ENCODE measurements around the gene ASPA. TPM values are rescaled to one million over a fixed set of nuclear protein-coding genes. Genes with fewer than 3 reads are reported as not detected.

ASPA gene
- polyA plus RNA-seq, 1 of the 3 experiments (the other 2 are of a cell fraction) = not detected

DNA sequence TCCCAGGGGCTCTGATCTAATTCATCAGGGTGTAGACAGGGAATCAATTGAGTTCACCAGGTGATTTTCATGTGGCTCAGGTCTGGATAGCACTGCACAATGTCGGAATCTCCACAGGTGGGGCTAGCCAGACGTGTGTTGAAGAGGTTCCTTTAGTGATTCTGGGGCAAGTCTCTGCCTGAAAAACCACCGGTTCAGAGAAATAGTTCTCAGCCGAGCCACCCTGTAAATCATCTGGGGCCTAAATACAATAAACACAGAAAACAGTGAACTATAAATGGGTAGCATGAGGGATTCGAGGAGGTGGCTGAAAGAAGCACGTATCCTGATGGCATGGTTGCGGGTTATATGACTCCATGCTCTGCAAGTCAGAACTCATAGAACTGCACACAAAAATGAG lies 21.3 kb downstream of the ASPA start:
- TF ChIP-seq POLR2AphosphoS5 (IDR thresholded peaks at IDR 0.05; ENCODE audit: low read depth, low read length) (no peak), SMC3 (IDR thresholded peaks at IDR 0.05; ENCODE audit: low read depth, low read length) (no peak), USF1 (IDR thresholded peaks at IDR 0.05; ENCODE audit: borderline replicate concordance, low read depth) (no peak), RFX5 (IDR thresholded peaks at IDR 0.05; ENCODE audit: low read length) (no peak), RCOR1 (IDR thresholded peaks at IDR 0.05; ENCODE audit: low read length) (no peak), FOXM1 (IDR thresholded peaks at IDR 0.05; ENCODE audit: low read depth) (no peak), GATA2 (CRISPR knock-in tag; IDR thresholded peaks at IDR 0.05) (no peak), CHD2 (IDR thresholded peaks at IDR 0.05; ENCODE audit: low read length, partially characterized antibody) (no peak), USF2 (IDR thresholded peaks at IDR 0.05; ENCODE audit: borderline replicate concordance, low read depth, low read length) (no peak), MAX (IDR thresholded peaks at IDR 0.05; ENCODE audit: low read depth) (no peak)
- TF ChIP-seq, protein P1, sequence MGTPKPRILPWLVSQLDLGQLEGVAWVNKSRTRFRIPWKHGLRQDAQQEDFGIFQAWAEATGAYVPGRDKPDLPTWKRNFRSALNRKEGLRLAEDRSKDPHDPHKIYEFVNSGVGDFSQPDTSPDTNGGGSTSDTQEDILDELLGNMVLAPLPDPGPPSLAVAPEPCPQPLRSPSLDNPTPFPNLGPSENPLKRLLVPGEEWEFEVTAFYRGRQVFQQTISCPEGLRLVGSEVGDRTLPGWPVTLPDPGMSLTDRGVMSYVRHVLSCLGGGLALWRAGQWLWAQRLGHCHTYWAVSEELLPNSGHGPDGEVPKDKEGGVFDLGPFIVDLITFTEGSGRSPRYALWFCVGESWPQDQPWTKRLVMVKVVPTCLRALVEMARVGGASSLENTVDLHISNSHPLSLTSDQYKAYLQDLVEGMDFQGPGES (IDR thresholded peaks at IDR 0.05; ENCODE audit: low read depth, low read length) = no peak
- H3F3A ChIP-seq (replicated peaks; ENCODE audit: insufficient read depth) = no peaks in the 10 kb centered on the region
- peaks cover 25% of the 10 kb centered on the region; the same call in 1 of the 2 replicates for H3K27me3 ChIP-seq (ENCODE audit: insufficient read depth)
- 23% methylated on average over 7 of the region's 7 CpGs for whole genome bisulfite sequencing (ENCODE audit: low lambda C conversion rate)
- H3K9me2 ChIP-seq = no peaks in the 10 kb centered on the region
- no peak overlapping the region for H2AFZ ChIP-seq (ENCODE audit: low read depth)
- H3K79me2 ChIP-seq (ENCODE audit: insufficient read depth) = no peaks in the 10 kb centered on the region
- no peaks in the 10 kb centered on the region for H3K4me1 ChIP-seq (ENCODE audit: control insufficient read depth in 1 of 2, insufficient read depth in 2 of 2, low read depth in 1 of 2, low read length in 1 of 2)
- POLR2A ChIA-PET = no interaction called here
- no peak for DNase-seq
- H3K36me3 ChIP-seq (replicated peaks in 1 of 2; ENCODE audit: control insufficient read depth in 1 of 2, insufficient read depth in 2 of 2, low read length in 1 of 2) = no peaks in the 10 kb centered on the region
- no peaks in the 10 kb centered on the region for H4K20me1 ChIP-seq (ENCODE audit: insufficient read depth)
- H3K4me3 ChIP-seq (ENCODE audit: low read depth in 2 of 2, low read length in 1 of 2) = no peak overlapping the region
- H3K27ac ChIP-seq (ENCODE audit: low read depth in 2 of 2, low read length in 1 of 2) = no peak overlapping the region
- no peak overlapping the region for H3K9ac ChIP-seq
- H3K9me3 ChIP-seq = no peaks in the 10 kb centered on the region
- no peak overlapping the region for H3K4me2 ChIP-seq
- CTCF ChIA-PET = no interaction called here

GRCh38 chr17:3501344-3501743 lies 25.5 kb downstream of the ASPA start:
- Histone ChIP-seq H4K20me1 (ENCODE audit: insufficient read depth) (no peaks in the 10 kb centered on the region), H3K9ac (no peak overlapping the region), H3K4me3 (ENCODE audit: low read depth in 2 of 2, low read length in 1 of 2) (no peak overlapping the region), H3F3A (replicated peaks; ENCODE audit: insufficient read depth) (no peaks in the 10 kb centered on the region), H3K4me2 (no peak overlapping the region), H3K27ac (ENCODE audit: low read depth in 2 of 2, low read length in 1 of 2) (no peak overlapping the region), H3K79me2 (ENCODE audit: insufficient read depth) (no peaks in the 10 kb centered on the region), H3K9me3 (no peaks in the 10 kb centered on the region), H3K9me2 (no peaks in the 10 kb centered on the region), H3K4me1 (ENCODE audit: control insufficient read depth in 1 of 2, insufficient read depth in 2 of 2, low read depth in 1 of 2, low read length in 1 of 2) (no peaks in the 10 kb centered on the region), H3K36me3 (replicated peaks in 1 of 2; ENCODE audit: control insufficient read depth in 1 of 2, insufficient read depth in 2 of 2, low read length in 1 of 2) (no peaks in the 10 kb centered on the region), H2AFZ (ENCODE audit: low read depth) (no peak overlapping the region), H3K27me3 (ENCODE audit: insufficient read depth) (peaks cover 27% of the 10 kb centered on the region)
- 26% methylated on average over 5 of the region's 5 CpGs for WGBS (ENCODE audit: low lambda C conversion rate)
- ChIA-PET CTCF (no interaction called here), POLR2A (no interaction called here)
- DNase-seq = no peak
- TF ChIP-seq JUND (IDR thresholded peaks at IDR 0.05) = no peak
- TF ChIP-seq MXI1 (IDR thresholded peaks at IDR 0.05; ENCODE audit: low read depth, low read length) = no peak
- TF ChIP-seq TEAD4 (IDR thresholded peaks at IDR 0.05; ENCODE audit: borderline replicate concordance, insufficient read depth) = no peak
- TF ChIP-seq, protein P2, sequence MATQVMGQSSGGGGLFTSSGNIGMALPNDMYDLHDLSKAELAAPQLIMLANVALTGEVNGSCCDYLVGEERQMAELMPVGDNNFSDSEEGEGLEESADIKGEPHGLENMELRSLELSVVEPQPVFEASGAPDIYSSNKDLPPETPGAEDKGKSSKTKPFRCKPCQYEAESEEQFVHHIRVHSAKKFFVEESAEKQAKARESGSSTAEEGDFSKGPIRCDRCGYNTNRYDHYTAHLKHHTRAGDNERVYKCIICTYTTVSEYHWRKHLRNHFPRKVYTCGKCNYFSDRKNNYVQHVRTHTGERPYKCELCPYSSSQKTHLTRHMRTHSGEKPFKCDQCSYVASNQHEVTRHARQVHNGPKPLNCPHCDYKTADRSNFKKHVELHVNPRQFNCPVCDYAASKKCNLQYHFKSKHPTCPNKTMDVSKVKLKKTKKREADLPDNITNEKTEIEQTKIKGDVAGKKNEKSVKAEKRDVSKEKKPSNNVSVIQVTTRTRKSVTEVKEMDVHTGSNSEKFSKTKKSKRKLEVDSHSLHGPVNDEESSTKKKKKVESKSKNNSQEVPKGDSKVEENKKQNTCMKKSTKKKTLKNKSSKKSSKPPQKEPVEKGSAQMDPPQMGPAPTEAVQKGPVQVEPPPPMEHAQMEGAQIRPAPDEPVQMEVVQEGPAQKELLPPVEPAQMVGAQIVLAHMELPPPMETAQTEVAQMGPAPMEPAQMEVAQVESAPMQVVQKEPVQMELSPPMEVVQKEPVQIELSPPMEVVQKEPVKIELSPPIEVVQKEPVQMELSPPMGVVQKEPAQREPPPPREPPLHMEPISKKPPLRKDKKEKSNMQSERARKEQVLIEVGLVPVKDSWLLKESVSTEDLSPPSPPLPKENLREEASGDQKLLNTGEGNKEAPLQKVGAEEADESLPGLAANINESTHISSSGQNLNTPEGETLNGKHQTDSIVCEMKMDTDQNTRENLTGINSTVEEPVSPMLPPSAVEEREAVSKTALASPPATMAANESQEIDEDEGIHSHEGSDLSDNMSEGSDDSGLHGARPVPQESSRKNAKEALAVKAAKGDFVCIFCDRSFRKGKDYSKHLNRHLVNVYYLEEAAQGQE (IDR thresholded peaks at IDR 0.05; ENCODE audit: low read depth, low read length) = no peak
- TF ChIP-seq RAD21 (IDR thresholded peaks at IDR 0.05; ENCODE audit: low read length) = no peak
- no peak for TF ChIP-seq FOSL2 (IDR thresholded peaks at IDR 0.05; ENCODE audit: borderline replicate concordance, low read depth)
- TF ChIP-seq RCOR1 (IDR thresholded peaks at IDR 0.05; ENCODE audit: low read length) = no peak
- TF ChIP-seq NFIC (IDR thresholded peaks at IDR 0.05; ENCODE audit: borderline replicate concordance) = no peak
- TF ChIP-seq NRF1 (IDR thresholded peaks at IDR 0.05; ENCODE audit: low read depth, low read length) = no peak
- TF ChIP-seq USF1 (IDR thresholded peaks at IDR 0.05; ENCODE audit: borderline replicate concordance, low read depth) = no peak

Measured in SK-N-SH (cell line).